Heart right ventricle (tissue), 16 donors: ENCODE results near the gene CCDC15. TPM values are rescaled to one million over a fixed set of nuclear protein-coding genes. Genes with fewer than 3 reads are reported as not detected.

Experiments used
- ATAC-seq, 8 donors: fragments of 200-7000 bp; cut with Tn5 transposase; one replicate each; pipeline ENCODE4 v1.9.1; 2020; ENCODE audit warnings: mild to moderate bottlenecking in 8 of 8, moderate library complexity in 8 of 8, moderate number of reproducible peaks in 1 of 8
- DNase-seq, 2 donors: peaks; one replicate each; pipeline ENCODE4 v3.0.0-alpha.2; 2020
- H3K27ac ChIP-seq, 10 donors: fragments of 200-600 bp; sonication (generic) in 2 of 10; one replicate each; pipeline versions ENCODE4 v1.5.0 to v1.8.0; 2020 to 2022; ENCODE audit warnings: mild to moderate bottlenecking in 3 of 10
- H3K27me3 ChIP-seq, 7 donors: fragments of 200-600 bp; one replicate each; pipeline ENCODE4 v1.8.0; 2021 to 2022; ENCODE audit warnings: mild to moderate bottlenecking in 2 of 7
- H3K36me3 ChIP-seq, 9 donors: fragments of 200-600 bp; sonication (generic) in 1 of 9; one replicate each; pipeline versions ENCODE4 v1.5.0 to v1.8.0; 2020 to 2022; ENCODE audit warnings: mild to moderate bottlenecking in 2 of 9
- H3K4me1 ChIP-seq, 9 donors: fragments of 200-600 bp; sonication (generic) in 1 of 9; one replicate each; pipeline versions ENCODE4 v1.5.0 to v1.8.0; 2020 to 2022; ENCODE audit warnings: mild to moderate bottlenecking in 4 of 9
- H3K4me3 ChIP-seq, 10 donors: fragments of 200-600 bp; sonication (generic) in 2 of 10; one replicate each; pipeline versions ENCODE4 v1.5.0 to v1.8.0; 2020 to 2022; ENCODE audit warnings: mild to moderate bottlenecking in 7 of 10, moderate library complexity in 2 of 10
- H3K9me3 ChIP-seq, 11 donors: fragments of 200-600 bp in 10 of 11; sonication (generic) in 2 of 11; one replicate each; pipeline versions ENCODE4 v1.5.0 to v1.8.0; 2013 to 2022; ENCODE audit warnings: mild to moderate bottlenecking in 2 of 11, control low read depth in 1 of 11, moderate library complexity in 1 of 11
- CTCF ChIP-seq, 9 donors: fragments of 200-600 bp; sonication (generic) in 2 of 9; IDR thresholded peaks; one replicate each; pipeline versions ENCODE4 v1.5.0 to v1.8.0; 2021 to 2022; ENCODE audit warnings: antibody characterized with exemption in 9 of 9, mild to moderate bottlenecking in 5 of 9, moderate library complexity in 1 of 9
- WGBS, 2 donors: extraction: QIAGEN DNeasy Blood & Tissue Kit; methylation state at CpG; one replicate each; pipeline ENCODE4 v1.1.7; 2013; ENCODE audit warnings: inconsistent platforms in 1 of 2; 5-methylcytosine and 5-hydroxymethylcytosine counted together
- intact Hi-C, 10 donors: fragments of 100-400 bp; cut with DNase I; formaldehyde crosslinking; loops; one replicate each; pipeline versions ENCODE4 v1.11.1 to v1.14.2; 2022
- polyA plus RNA-seq, 2 donors: library from polyadenylated mRNA; stranded (reverse); fragments of 200-250 nt; gene quantifications; one replicate each; pipeline ENCODE4 v1.2.3, GENCODE V29; 2013
- total RNA-seq, 10 donors: library from RNA; stranded (reverse); fragmentation: NEBNext Ultra II Directional in 3 of 10; extraction: Animal tissue kit (Norgen Biotek cat#: 25700) in 3 of 10; gene quantifications; one replicate each; pipeline versions ENCODE4 v1.2.1 to v1.2.4, GENCODE V29; 2021 to 2023
- donor health status: Arrhythmogenic right ventricular cardiomyopathy.
- donor health status: ischemic (EF 13 %, LVEDD 7.1; RV severe dilation, severe dysfunction).
- donor health status: healthy with polysubstance abuse.
- donor health status: DM: no; HTN: yes; CAD: no.
- donor health status: DM: no; HTN: no; CAD: no.
- donor health status: ischemic (EF 25% LVEDD 6.9; RV normal size, moderate dysfunction).
- donor health status: ischemic (EF 25% LVEDD 5.7; RV mildly dilated, moderate dysfunction).
- donor health status: healthy.
- donor health status: DM: yes; HTN: yes; CAD: no.
- donor health status: Ischemic cardiomyopathy.
- donor health status: ischemic (EF 35%, LVEDD 5.7; RV mildly dilated, moderate dysfunction).
- donor health status: nonischemic (EF 11% LVEDD 7.7; RV severe dilation, severe dysfunction).
- donor health status: DM: yes; HTN: yes; CAD: no.
- donor health status: PGD.
- donor health status: ischemic (EF 29% LVEDD 5.4; RV normal size, mild dysfunction).
- donor health status: nonischemic (EF 23%, LVEDD 6.1; RV moderate dilation, normal function).

Gene CCDC15
- total and polyA plus RNA-seq, 12 donors, result 0.07 to 0.83 (median 0.20) TPM

- Histone ChIP-seq H3K4me1 (peaks cover 0 to 44% (median 0%) of the 10 kb centered on the region in 9 donors), H3K9me3 (no peaks in the 10 kb centered on the region), H3K27me3 (peaks cover 0 to 35% (median 10%) of the 10 kb centered on the region in 7 donors), H3K27ac (no peak overlapping the region), H3K36me3 (no peaks in the 10 kb centered on the region), H3K4me3 (no peak overlapping the region)
- 62 to 64% methylated on average over 11 of the region's 11 CpGs for WGBS, 2 donors
- intact Hi-C loops, result no loop called here
- ATAC-seq (no peak), DNase-seq (no peak)
- no peak for TF ChIP-seq CTCF (IDR thresholded peaks at IDR 0.05)
Measured at GRCh38 chr11:125074511-125075241, 120.7 kb downstream of the CCDC15 start.

DNA sequence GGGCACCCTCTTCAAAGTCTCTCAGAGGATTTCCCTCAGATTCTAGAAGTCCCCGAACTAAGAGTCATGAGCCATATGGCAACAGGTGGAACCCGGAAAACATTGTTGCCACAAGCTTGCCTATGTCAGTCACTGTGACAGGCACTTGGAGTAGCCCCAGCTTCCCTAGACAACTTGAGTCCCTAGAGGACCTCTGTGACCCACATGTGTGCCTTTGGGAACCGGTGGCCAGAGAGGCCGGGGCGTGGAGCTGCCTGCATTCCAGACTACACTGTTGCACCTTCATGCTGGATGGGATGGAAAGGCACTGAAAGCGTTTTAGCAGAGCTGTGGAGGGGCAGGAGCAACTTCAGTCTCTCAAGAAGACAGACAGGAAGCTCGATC, 121.2 kb downstream of the CCDC15 start:
- no peak overlapping the region for H3K27ac ChIP-seq
- no peak overlapping the region for H3K4me3 ChIP-seq
- peaks cover 0 to 32% (median 10%) of the 10 kb centered on the region in 7 donors for H3K27me3 ChIP-seq
- no peak for DNase-seq
- H3K4me1 ChIP-seq, result peaks cover 0 to 39% (median 0%) of the 10 kb centered on the region in 9 donors
- H3K36me3 ChIP-seq, result no peaks in the 10 kb centered on the region
- no peaks in the 10 kb centered on the region for H3K9me3 ChIP-seq
- no peak for TF ChIP-seq CTCF (IDR thresholded peaks at IDR 0.05)
- intact Hi-C loops, result no loop called here
- 71 to 80% methylated on average over 7 of the region's 7 CpGs for WGBS, 2 donors
- ATAC-seq, result no peak

DNA sequence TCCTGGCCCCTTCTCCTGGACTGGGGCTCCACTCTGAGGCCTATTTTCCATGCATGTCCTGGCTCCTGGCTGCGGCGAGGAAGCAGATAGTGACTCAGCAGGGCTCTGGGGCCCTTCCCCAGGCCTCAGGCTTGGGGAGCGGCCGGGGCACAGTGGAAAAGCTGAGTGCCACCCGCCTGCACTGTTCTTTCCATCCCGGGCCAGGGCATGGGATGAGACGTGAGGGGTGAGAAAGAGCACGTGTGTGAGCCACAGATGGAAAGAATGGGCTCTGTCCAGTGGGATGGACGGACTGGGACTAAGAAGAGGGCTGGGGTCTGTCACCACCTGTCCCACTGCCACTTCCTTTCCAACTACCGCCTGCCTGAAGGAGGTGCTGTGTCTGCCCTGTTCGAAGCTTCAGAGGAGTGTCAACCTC, 121.9 kb downstream of the CCDC15 start:
- peaks cover 0 to 32% (median 10%) of the 10 kb centered on the region in 7 donors for H3K27me3 ChIP-seq
- H3K9me3 ChIP-seq, result no peaks in the 10 kb centered on the region
- TF ChIP-seq CTCF (IDR thresholded peaks at IDR 0.05), result no peak
- H3K4me3 ChIP-seq, result no peak overlapping the region
- intact Hi-C loops, result no loop called here
- peaks cover 0 to 32% (median 0%) of the 10 kb centered on the region in 9 donors for H3K4me1 ChIP-seq
- no peaks in the 10 kb centered on the region for H3K36me3 ChIP-seq
- WGBS, 2 donors, result 75 to 79% methylated on average over 11 of the region's 11 CpGs
- no peak for ATAC-seq
- no peak for DNase-seq
- H3K27ac ChIP-seq, result no peak overlapping the region

DNA sequence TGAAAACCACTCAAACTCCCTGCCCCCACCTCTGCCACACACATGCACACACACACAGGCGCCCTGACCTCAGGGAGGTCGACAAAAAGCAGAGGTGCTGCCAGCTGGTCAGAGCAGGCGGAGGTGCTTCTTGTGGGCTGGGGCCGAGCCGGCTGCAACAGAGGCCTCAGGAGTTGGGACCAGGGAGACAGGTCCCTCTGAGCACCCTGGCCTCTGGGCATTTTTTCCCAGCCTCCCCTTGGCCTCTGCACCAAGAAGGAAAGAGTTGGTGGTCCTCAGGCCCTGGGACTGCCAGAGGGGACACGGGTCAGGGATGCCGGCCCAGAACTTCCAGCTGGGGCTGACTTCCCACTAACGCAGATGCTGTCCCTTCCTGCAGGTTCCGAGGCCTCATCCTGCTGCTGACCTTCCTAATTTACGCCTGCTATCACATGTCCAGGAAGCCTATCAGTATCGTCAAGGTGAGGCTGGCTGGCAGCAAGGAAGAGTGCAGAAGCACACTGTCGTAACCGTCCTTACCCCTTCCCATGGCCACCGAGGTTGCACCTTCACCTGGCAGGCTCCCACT, 122.5 kb downstream of the CCDC15 start:
- 65 to 73% methylated on average over 14 of the region's 14 CpGs for WGBS, 2 donors
- no peak overlapping the region for H3K27ac ChIP-seq
- H3K27me3 ChIP-seq, result peaks cover 0 to 33% (median 10%) of the 10 kb centered on the region in 7 donors
- peaks cover 0 to 26% (median 0%) of the 10 kb centered on the region in 9 donors for H3K4me1 ChIP-seq
- intact Hi-C loops, result no loop called here
- H3K9me3 ChIP-seq, result no peaks in the 10 kb centered on the region
- H3K4me3 ChIP-seq, result no peak overlapping the region
- DNase-seq, result no peak
- no peak for ATAC-seq
- H3K36me3 ChIP-seq, result no peaks in the 10 kb centered on the region
- no peak for TF ChIP-seq CTCF (IDR thresholded peaks at IDR 0.05)
